SK-N-SH treated with all-trans-retinoic acid at 6 μM for 48 hours (cell line): ENCODE results near the gene ATP4B.

ENCODE experiments used
- ATAC-seq: fragments of 200-7000 bp; cut with Tn5 transposase; 3 replicates; pipeline ENCODE4 v1.9.1; 2020; ENCODE audit warnings: mild to moderate bottlenecking, moderate library complexity
- ARNTL ChIP-seq: fragments of 450-650 bp; formaldehyde crosslinking; IDR thresholded peaks from 2 replicates; pipeline ENCODE4 v1.5.0; 2020; ENCODE audit warnings: low read depth, mild to moderate bottlenecking, moderate library complexity, borderline replicate concordance
- BACH2 ChIP-seq: fragments of 250-450 bp; sonication (Bioruptor Pico); IDR thresholded peaks from 2 replicates; pipeline ENCODE4 v1.9.0; 2021; ENCODE audit warnings: mild to moderate bottlenecking, borderline replicate concordance
- CSDC2 ChIP-seq: fragments of 250-450 bp; sonication (Bioruptor Pico); IDR thresholded peaks from 2 replicates; pipeline ENCODE4 v1.5.0; 2020; ENCODE audit warnings: mild to moderate bottlenecking, moderate library complexity
- ESRRG ChIP-seq: fragments of 250-450 bp; sonication (Bioruptor Pico); IDR thresholded peaks from 2 replicates; pipeline ENCODE4 v1.6.1; 2021; ENCODE audit warnings: mild to moderate bottlenecking
- GLIS3 ChIP-seq: fragments of 250-450 bp; sonication (Bioruptor Pico); IDR thresholded peaks from 2 replicates; pipeline ENCODE4 v1.5.0; 2020; ENCODE audit warnings: mild to moderate bottlenecking, moderate library complexity
- ISL1 ChIP-seq: fragments of 250-450 bp; sonication (Bioruptor Pico); IDR thresholded peaks from 2 replicates; pipeline ENCODE4 v2.1.2; 2022; ENCODE audit warnings: mild to moderate bottlenecking, moderate library complexity
- OSR1 ChIP-seq: fragments of 250-450 bp; sonication (Bioruptor Pico); IDR thresholded peaks from 2 replicates; pipeline ENCODE4 v1.8.0; 2022; ENCODE audit warnings: moderate library complexity, mild to moderate bottlenecking, inconsistent platforms
- PPARA ChIP-seq: fragments of 250-450 bp; sonication (Bioruptor Pico); IDR thresholded peaks from 2 replicates; pipeline ENCODE4 v1.5.0; 2020; ENCODE audit warnings: mild to moderate bottlenecking, borderline replicate concordance
- RARB ChIP-seq: fragments of 250-450 bp; sonication (Bioruptor Pico); IDR thresholded peaks from 2 replicates; pipeline ENCODE4 v1.8.0; 2021; ENCODE audit warnings: mild to moderate bottlenecking, moderate library complexity
- SNAI2 ChIP-seq: fragments of 250-450 bp; sonication (Bioruptor Pico); IDR thresholded peaks from 2 replicates; pipeline ENCODE4 v1.5.0; 2020; ENCODE audit warnings: mild to moderate bottlenecking, moderate library complexity
- TCF4 ChIP-seq: fragments of 250-450 bp; sonication (Bioruptor Pico); IDR thresholded peaks from 2 replicates; pipeline ENCODE4 v1.8.0; 2021; ENCODE audit warnings: mild to moderate bottlenecking, moderate library complexity, borderline replicate concordance
- TSHZ2 ChIP-seq: fragments of 250-450 bp; sonication (Bioruptor Pico); IDR thresholded peaks from 2 replicates; pipeline ENCODE4 v1.5.0; 2020; ENCODE audit warnings: mild to moderate bottlenecking, moderate library complexity
- ZC3H10 ChIP-seq: fragments of 250-450 bp; sonication (Bioruptor Pico); IDR thresholded peaks from 2 replicates; pipeline ENCODE4 v1.5.1; 2021; ENCODE audit warnings: mild to moderate bottlenecking, moderate library complexity
- ZFP3 ChIP-seq: fragments of 250-450 bp; sonication (Bioruptor Pico); IDR thresholded peaks from 2 replicates; pipeline ENCODE4 v1.5.0; 2020; ENCODE audit warnings: mild to moderate bottlenecking, moderate library complexity
- ZFP30 ChIP-seq: fragments of 450-650 bp; formaldehyde crosslinking; IDR thresholded peaks from 2 replicates; pipeline ENCODE4 v1.5.0; 2022; ENCODE audit warnings: mild to moderate bottlenecking, moderate library complexity
- ZNF565 ChIP-seq: fragments of 450-650 bp; formaldehyde crosslinking; conservative IDR thresholded peaks from 2 replicates; pipeline ENCODE4 v1.5.0; 2020; ENCODE audit warnings: low read depth, mild to moderate bottlenecking, moderate library complexity
- ZNF70 ChIP-seq: fragments of 450-650 bp; formaldehyde crosslinking; IDR thresholded peaks from 2 replicates; pipeline ENCODE4 v1.5.0; 2020; ENCODE audit warnings: mild to moderate bottlenecking, moderate library complexity
- ZNF8 ChIP-seq: fragments of 450-650 bp; formaldehyde crosslinking; IDR thresholded peaks from 2 replicates; pipeline ENCODE4 v1.5.0; 2020; ENCODE audit warnings: mild to moderate bottlenecking, moderate library complexity
- TF ChIP-seq, protein P1 (sequence below): fragments of 250-450 bp; sonication (Bioruptor Pico); IDR thresholded peaks from 2 replicates; pipeline ENCODE4 v1.5.1; 2021; ENCODE audit warnings: mild to moderate bottlenecking, moderate library complexity
- TF ChIP-seq, protein P2 (sequence below): fragments of 250-450 bp; sonication (Bioruptor Pico); IDR thresholded peaks from 2 replicates; pipeline ENCODE4 v1.5.1; 2020; ENCODE audit warnings: low read depth, mild to moderate bottlenecking, moderate library complexity
- TF ChIP-seq, protein P3 (sequence below): fragments of 250-450 bp; sonication (Bioruptor Pico); IDR thresholded peaks from 2 replicates; pipeline ENCODE4 v1.8.0; 2020; ENCODE audit warnings: mild to moderate bottlenecking, moderate library complexity, borderline replicate concordance

The ATP4B gene

DNA sequence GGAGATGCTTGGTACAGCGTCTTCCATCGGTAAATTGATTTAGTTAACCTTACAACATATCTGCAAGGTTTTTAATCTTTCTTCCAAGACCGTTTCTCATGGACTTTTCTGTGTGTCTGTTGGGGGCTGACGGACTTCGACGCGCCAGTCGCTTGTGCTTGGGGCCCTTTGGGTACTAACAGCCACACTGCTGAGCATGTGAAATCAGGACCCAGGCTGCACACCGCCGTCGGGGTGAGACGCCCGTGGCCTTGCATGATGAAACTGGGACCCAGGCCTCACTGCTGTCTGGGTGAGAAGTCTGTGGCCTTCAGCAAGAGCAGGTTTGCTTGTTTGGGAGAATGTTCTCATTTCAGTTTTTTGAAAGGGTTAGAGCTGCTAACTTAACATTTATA is 9.8 kb downstream of the ATP4B start:
- ATAC-seq = no peak
- no peak for TF ChIP-seq ZFP30 (CRISPR knock-in tag)
- TF ChIP-seq ZNF70 (CRISPR knock-in tag) = no peak
- TF ChIP-seq, protein P1, sequence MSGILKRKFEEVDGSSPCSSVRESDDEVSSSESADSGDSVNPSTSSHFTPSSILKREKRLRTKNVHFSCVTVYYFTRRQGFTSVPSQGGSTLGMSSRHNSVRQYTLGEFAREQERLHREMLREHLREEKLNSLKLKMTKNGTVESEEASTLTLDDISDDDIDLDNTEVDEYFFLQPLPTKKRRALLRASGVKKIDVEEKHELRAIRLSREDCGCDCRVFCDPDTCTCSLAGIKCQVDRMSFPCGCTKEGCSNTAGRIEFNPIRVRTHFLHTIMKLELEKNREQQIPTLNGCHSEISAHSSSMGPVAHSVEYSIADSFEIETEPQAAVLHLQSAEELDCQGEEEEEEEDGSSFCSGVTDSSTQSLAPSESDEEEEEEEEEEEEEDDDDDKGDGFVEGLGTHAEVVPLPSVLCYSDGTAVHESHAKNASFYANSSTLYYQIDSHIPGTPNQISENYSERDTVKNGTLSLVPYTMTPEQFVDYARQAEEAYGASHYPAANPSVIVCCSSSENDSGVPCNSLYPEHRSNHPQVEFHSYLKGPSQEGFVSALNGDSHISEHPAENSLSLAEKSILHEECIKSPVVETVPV = no peak
- TF ChIP-seq, protein P2, sequence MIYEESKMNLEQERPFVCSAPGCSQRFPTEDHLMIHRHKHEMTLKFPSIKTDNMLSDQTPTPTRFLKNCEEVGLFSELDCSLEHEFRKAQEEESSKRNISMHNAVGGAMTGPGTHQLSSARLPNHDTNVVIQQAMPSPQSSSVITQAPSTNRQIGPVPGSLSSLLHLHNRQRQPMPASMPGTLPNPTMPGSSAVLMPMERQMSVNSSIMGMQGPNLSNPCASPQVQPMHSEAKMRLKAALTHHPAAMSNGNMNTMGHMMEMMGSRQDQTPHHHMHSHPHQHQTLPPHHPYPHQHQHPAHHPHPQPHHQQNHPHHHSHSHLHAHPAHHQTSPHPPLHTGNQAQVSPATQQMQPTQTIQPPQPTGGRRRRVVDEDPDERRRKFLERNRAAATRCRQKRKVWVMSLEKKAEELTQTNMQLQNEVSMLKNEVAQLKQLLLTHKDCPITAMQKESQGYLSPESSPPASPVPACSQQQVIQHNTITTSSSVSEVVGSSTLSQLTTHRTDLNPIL = no peak
- TF ChIP-seq, protein P3, sequence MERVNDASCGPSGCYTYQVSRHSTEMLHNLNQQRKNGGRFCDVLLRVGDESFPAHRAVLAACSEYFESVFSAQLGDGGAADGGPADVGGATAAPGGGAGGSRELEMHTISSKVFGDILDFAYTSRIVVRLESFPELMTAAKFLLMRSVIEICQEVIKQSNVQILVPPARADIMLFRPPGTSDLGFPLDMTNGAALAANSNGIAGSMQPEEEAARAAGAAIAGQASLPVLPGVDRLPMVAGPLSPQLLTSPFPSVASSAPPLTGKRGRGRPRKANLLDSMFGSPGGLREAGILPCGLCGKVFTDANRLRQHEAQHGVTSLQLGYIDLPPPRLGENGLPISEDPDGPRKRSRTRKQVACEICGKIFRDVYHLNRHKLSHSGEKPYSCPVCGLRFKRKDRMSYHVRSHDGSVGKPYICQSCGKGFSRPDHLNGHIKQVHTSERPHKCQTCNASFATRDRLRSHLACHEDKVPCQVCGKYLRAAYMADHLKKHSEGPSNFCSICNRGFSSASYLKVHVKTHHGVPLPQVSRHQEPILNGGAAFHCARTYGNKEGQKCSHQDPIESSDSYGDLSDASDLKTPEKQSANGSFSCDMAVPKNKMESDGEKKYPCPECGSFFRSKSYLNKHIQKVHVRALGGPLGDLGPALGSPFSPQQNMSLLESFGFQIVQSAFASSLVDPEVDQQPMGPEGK (CRISPR knock-in tag) = no peak
- no peak for TF ChIP-seq TSHZ2 (CRISPR knock-in tag)
- no peak for TF ChIP-seq GLIS3 (CRISPR knock-in tag)
- TF ChIP-seq ISL1 (CRISPR knock-in tag) = no peak
- no peak for TF ChIP-seq TCF4 (CRISPR knock-in tag)
- no peak for TF ChIP-seq ZC3H10 (CRISPR knock-in tag)
- no peak for TF ChIP-seq RARB (CRISPR knock-in tag)
- no peak for TF ChIP-seq ARNTL (CRISPR knock-in tag)
- no peak for TF ChIP-seq ESRRG
- no peak for TF ChIP-seq ZNF8 (CRISPR knock-in tag)
- no peak for TF ChIP-seq PPARA

DNA sequence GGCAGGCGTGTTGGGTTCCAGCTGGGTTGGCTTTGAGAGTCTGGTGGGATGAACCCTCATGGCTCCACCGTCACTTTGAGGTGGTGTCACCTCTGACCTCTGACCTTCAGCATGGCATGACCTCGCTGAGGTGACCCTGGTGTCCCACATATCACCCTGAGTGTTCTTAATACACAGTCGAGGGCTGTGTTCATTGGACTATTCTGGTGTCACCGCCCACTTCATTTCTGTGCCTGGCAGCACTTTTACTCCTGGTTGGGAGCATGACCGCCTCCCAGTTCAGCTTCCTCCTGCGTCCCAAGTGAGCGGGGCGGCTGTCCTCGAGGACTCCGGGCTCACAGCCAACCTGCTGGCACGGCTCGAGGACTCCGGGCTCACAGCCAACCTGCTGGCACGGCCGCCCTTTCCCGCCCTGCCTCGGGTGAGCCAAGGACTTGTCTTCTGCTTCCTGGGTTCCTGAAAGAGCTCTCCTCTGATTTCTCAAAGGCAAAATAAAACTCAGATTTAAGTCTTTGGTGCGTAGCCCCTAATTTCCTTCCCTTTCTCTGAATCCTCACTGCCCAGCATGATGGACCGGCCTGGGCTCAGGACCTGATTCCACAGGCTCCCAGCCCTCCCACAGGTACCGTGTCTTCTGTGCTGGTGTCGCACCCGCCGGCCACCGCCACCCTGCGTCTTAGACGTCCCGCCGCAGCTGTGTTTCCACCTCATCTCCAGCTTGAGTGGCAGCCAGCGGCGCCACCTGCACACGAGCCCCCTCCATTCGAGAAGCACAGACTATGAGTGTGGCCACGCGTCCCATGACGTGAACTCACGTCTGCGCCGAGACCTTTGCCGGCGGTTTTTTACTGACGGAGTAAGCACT is 10.4 kb downstream of the ATP4B start:
- ATAC-seq = peak; percentile 83
- TF ChIP-seq, protein P2 = no peak
- TF ChIP-seq SNAI2 (CRISPR knock-in tag) = no peak
- TF ChIP-seq ZNF565 (CRISPR knock-in tag) = 0 out of 2 replicates have a peak, but pooled peaks have one; percentile 33
- TF ChIP-seq, all 23 proteins: peak for 1

DNA sequence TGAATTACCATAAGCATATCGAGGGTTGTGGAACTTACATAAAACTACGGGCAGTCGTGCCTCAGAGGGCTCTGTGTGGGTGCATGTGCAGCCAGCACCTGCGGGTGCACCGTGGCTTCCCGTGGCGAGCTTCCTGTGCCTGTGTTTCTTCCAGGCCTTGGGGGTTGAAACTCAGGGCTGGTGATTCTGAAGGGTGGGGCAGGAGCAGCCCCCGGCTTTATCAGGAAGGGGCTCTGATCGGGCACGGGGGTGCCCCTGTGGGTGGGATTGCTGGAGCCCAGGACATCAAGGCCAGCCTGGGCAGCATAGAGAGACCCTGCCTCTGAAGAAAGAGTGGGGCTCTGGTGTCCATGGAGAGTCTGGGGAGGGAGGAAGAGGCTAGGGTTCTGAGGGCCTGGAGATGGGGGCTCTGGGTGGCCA is 11.1 kb downstream of the ATP4B start:
- ATAC-seq = peak; percentile 29
- TF ChIP-seq SNAI2 (CRISPR knock-in tag) (no peak), OSR1 (CRISPR knock-in tag) (no peak), BACH2 (CRISPR knock-in tag) (no peak), ISL1 (CRISPR knock-in tag) (no peak), ESRRG (no peak), ZC3H10 (CRISPR knock-in tag) (no peak), CSDC2 (CRISPR knock-in tag) (no peak), TCF4 (CRISPR knock-in tag) (no peak), ZNF70 (CRISPR knock-in tag) (no peak), ZFP3 (CRISPR knock-in tag) (no peak), ZNF8 (CRISPR knock-in tag) (no peak)
- TF ChIP-seq, protein P2 = no peak
